ENCODE measurements around the gene FGF18. TPM values are rescaled to one million over a fixed set of nuclear protein-coding genes. Genes with fewer than 3 reads are reported as not detected.

The FGF18 gene
- total RNA-seq, 1 experiment from 2014 or later: 1.1 TPM

DNA sequence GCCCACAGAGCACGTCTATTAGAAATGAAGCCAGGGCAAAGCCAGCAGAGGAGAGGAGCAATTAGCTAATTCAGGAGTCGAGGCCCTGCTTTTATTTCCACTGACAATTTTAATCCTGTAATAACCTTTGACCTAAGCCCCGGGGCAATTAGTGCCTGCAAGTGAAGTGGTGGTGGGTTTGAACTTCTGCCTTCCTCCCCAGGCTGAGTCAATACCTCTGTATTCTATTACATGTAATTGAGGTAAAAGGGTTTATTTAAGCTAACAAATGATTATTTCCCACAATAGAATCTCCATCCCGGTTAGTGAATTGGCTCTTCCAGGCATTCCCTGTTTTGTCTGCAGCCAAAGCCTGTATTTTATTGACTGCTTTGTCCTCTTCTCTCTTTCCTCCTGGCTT is 49.9 kb downstream of the FGF18 start:
- DNase-seq (ENCODE audit: low spot score): no peak

DNA sequence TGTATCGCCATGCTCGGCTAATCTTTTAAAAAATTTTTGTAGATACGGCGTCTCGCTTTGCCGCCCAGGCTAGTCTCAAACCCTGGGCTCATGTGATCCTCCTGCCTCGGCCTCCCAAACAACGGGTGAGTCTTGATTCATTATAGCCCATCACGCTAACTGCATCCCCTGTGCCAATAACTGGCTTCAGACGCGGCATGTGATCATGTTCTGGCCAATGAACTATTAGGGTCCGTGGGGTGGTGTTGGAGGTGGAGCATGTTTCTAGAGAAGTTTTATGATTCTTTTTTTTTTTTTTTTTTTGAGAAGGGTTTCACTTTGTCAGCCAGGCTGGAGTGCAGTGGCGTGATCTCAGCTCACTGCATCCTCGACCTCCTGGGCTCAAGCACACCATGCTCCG is 51.0 kb downstream of the FGF18 start:
- no peak for DNase-seq (ENCODE audit: low spot score)

DNA sequence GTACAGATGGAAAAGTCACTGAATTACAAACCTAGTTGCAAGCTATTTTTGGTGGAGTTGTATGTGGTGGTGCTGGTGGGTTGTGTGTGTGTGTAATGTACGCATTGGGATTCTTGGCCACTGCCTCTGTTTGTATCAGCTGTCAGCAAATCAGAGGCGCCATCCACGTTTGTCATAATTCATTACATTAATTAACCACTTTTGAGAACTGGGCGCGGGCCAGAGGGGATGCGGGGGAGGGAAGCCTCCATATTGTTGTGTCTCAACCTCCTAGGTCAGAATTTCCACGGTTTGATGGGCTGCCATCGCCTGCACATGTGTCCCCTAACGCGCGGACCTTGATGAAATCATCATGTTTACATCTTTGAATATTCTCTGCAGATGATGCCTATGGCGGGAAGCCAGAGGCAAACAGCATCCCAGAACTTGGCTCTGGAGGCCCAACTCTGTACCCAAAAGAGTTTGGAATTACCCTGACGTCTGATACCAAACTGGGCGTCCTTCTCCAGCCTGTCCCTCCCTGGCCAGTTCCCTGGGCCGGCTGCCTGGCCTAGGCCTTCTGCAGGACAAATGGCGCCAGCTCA is 54.9 kb downstream of the FGF18 start:
- no peak for DNase-seq (ENCODE audit: low spot score)

DNA sequence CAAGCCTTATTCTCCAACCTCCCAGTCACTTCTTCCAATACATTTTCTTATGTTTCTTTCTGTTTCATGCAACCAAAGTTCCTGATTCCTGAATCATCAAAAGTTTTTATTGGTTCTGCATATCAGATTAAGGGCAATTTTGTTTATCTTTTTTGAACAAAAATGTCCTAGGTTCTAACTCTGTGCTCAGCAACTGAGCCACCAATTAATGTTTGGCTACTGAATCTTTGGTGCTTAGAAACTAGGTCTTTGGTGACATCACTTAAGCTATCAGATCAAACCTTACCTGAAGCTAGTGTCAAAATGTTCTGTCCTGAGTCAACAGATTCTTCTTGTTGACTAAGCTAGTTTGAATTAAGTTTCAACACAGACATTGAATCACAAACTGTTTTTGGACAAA is 56.1 kb downstream of the FGF18 start:
- DNase-seq (ENCODE audit: low spot score): no peak

DNA sequence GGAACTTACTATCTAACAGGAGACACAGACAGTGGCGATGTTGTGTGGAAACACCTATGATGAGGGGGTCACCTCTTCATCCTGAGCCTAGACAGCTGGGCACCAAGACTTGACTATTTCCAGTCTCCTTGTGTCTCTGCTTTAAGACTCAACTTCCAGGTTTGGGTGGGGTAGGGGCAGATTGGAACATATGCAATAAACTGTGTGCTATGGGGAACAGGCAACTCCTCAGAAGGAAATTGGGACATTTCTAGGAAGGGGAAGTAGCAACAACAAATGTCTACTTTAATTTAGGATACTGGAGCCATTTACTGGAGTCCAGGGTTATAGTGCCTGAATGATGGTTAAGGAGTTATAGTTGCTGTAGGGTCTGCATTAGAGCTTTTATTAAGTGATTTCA is 57.3 kb downstream of the FGF18 start:
- no peak for DNase-seq (ENCODE audit: low spot score)

DNA sequence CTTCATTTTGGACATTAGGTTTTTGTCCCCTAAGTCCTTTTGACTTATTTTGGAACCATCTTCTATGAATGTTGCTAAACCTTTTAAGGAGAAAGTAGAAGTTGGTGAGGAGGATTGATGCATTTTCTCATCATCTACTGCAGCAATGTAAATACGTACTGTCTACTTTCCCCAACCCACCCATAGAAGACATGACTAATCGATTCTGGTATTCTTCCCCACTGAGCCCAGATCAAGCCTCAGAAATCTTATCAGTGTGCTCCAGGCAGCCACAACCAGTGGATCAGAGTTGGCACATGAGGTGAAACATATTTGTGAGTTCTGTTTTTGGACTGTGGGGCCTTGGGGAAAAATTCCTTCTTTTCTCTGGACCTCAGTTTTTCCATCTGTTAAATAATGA is 57.7 kb downstream of the FGF18 start:
- DNase-seq (ENCODE audit: low spot score): no peak

DNA sequence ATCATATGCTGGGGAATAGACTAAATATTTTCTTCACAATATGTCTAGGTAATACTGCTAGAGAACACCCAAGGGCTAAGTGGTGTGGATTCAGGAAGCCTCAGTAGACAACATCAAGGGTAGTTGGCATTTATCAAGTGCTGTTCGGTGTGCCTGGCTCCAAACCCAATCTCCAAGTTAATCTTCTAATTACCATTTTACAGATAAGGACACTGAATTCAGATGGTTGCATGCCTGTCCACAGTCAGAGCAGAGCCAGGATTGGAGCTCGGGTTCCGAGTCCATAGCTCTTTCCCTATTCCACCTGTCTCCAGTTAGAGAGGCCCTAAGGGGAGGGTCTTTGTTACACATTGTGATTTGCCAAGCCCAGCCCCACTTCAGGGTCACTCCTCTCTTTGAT is 58.2 kb downstream of the FGF18 start:
- no peak for DNase-seq (ENCODE audit: low spot score)

DNA sequence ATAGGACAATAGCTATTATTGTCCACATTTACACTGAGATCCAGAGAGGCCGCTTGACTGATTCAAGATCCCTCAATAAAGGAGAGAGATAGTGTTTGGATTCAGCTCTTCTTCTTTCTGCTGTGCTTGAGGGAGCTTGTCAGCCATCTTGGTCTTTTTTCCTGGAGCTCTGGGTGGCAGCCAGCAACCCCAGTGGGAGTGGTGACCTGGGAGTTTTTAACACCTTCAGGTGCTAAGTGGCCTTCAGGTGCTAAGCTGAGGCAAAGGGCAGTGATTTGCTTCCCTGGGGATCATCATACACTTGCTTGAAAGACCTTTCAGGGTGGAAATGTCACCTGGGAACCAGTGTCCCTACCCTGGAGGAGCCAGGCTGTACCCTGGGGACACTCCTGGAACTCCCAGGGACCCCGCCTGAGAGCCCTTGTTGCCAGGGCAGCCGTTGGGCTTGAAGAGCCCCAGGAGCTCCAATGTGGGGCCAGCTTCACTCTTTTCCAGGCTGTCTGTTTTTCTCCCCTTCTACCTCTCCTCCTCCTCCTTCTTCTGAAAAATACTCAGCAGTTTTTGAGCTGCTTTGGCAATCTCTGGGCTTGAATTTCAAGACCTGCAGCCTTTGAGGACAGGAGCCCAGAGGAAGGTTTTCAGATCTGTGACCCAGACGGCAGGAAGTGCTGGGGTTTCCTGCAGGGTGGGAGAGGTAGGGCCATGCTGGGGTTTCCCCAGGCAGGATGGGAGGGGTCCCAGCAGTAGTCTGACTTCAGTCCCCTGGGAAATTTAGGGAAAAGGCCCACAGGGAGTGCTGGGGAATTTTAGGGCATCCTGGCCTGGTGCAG is 59.7 kb downstream of the FGF18 start:
- no peak for DNase-seq (ENCODE audit: low spot score)

DNA sequence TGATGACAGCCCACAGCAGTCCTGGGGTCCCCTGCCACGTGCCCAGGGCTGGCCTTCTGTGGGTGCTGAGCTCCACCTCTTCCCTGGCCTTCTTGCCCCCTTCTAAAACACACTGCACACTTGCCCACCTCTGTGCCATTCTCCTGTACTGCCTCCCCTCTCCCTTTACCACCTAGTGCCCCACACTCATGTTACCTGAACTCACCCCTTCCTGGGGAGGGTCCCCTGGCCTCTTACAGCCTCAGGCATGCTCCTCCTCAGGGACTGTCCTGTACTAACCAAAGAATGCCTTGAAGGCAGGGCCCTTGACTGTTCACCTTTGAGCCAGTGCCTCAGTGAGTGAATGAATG is 60.3 kb downstream of the FGF18 start:
- no peak for DNase-seq (ENCODE audit: low spot score)

DNA sequence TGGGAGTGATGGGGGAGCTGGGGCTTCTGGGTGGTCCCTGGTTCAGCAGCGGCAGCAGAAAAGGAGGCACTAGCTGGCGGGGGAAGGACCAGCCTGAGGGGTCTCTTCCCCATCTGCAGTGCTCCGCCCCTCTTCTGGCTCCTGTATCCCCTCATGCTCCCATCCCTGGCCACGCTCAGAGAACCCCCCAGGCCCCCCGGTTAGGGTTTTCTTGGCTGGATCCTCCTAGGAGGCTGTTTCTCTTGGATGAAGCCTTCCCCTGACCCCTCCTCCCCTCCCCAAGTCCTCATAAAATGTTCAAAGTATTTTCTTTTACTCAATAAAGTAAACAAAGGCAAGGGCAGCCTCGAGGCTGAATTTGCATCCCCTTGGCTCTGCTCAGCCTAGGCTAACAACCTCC is 60.8 kb downstream of the FGF18 start:
- no peak for DNase-seq (ENCODE audit: low spot score)

DNA sequence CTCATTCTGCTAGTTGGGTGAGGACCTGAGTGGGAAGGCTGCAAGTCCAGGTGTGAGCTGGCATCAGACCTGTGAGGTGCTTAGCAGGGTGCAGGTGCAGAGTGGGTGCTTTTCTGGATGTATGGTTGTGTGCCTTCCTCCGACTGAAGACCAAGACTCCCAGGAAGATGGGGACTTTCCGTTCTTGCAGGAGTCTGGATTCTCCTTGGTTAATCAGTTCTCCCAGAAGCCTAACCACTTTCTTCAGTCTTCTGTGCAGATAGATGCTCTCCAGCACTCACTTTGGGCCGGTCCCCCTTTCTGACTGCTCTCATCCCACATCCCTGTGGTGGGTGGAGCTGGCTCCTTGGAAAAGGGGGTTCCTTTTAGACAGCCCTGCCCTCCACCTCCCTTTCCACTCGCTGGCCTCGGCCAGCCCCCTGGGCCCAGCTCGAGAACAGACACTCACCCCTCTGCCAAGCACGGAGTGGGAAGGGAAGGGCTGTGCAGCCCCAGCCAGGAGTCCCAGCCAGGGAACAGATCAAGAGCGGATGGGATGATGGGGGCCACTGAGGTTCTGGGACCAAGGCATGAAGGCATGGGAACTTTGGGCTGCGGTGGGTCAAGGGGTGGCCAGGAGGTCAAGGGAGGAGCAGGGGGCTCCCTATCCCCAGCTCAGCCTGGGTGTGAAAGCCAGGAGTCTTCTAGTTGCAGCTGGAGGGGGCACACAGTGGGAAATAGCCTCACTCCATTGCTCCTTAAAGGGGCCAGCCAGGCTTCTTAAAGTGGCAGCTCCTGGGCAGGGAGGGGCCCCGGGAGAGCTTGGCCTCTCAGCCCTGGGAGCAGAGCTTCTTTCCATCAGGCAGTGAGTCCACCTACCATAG is 62.4 kb downstream of the FGF18 start:
- DNase-seq (ENCODE audit: low spot score): no peak

DNA sequence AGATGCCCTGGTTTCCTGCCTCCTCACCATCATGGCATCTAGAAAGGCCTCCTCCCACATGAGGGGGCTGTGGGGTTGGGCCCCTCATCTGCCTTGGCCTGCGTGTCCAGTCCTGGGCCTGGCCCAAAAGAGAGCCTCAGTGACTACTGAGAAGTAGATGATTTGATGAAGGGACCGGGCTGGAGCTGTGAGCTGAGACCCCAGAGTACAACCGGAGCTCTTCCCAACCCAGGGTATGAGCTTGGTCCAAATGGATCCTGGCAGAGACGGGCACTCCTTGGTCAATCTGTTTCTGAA is 62.9 kb downstream of the FGF18 start:
- DNase-seq (ENCODE audit: low spot score): no peak

DNA sequence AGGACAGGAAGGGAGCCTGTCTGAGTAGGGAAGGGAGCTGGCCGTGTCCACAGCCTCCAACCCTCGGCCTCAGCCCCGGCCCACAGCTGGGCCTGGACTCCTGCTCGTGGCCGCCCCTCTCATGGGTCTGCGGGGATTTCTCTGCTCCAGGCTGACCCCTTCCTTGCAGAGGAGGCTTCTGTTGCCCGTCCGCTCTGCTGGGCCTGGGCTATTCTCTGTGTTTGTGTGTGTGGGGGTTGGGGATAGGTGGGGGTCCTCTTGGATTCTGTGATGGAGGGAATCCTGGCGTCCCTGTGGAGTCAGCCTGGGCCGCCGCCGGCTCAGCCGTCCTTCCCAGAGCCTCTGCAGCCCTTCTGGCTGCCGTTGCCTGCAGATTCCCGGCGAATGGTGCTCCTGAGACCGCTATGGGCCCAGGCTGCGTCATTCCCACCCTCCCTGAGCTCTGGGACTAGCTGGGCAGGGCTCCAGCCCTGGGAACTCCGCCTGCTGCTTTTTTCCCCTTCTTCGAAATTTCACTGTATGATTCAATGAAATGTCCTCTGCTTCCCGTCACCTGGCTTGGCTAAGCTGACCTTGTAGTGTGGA is 64.2 kb downstream of the FGF18 start:
- DNase-seq (ENCODE audit: low spot score): no peak

DNA sequence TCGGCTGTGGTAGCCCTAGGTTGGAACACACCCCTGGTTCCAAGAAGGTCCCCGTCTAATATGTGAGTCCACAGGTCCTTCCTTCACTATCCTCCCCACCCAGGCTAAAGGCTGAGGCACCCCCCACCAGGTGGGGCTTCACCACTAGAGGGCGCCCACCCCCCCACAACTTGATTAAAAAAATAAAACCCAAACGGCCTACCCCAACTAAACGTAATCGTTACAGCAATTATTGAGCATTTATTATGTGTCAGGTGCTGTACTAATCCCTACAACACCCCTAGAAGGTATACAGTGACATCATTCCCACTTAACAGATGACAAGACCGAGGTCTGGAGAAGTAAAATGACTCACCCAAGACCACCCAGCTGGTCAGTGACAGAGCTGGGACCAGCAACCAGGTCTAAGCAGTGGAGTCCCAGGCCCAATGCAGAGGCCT is 65.0 kb downstream of the FGF18 start:
- no peak for DNase-seq (ENCODE audit: low spot score)

DNA sequence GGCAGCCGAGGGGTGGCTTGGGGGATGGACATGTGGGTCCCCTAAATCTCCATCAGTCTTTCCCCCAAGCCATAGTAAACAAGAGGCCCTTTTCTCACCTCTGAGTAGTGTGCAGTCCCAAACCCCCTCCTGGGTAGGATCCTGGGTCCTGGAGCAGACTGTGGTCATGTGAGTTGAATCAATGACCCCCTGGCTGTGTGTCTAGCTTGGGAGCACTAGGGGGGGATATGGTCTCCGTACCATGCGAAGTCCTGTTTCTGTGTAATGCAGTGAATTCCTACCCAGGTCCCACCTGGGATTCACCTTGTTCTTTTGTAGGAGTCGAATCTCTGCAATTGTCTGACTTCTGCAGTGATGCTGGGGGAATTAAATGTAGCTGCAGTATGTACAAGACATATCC is 66.2 kb downstream of the FGF18 start:
- no peak for DNase-seq (ENCODE audit: low spot score)

DNA sequence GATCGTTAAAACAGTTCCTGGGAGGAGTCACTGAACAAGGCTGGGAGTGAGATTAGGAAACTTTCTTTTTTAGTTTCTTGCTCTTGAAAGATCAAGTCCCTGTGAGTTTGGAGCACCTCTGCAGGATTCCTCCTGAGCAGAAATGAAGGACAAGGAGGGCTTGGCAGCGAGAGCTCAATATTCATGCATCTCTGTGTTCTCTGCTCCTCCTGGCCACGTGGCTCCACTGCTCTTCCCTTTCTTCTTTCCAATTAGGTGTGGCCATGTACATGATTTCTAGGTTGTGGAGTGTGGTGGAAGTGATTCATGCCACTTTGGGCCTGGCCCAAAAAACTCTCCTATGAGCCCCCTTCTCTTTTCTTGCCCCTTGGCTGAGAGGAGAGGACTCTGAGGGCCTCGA is 67.2 kb downstream of the FGF18 start:
- DNase-seq (ENCODE audit: low spot score): no peak

DNA sequence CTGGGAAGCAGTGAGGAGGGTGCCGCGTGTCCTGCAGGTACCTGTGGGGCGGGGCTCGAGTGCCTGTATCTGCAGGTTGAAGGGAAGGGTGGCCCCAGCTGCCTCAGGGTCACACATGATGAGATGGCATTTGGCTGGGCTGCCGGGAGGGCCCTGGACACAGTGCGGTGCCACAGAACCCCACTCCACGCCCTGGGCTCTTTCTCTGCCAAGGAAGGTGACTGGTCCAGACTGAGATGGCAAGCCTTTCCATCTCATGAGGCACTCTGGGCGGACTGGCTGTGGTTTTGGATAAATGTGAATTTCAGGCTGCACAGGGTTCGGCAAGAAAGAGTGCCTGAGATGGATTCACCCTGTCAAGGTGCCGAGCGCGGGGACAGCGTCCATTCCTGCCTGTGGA is 69.4 kb downstream of the FGF18 start:
- DNase-seq (ENCODE audit: low spot score): no peak

DNA sequence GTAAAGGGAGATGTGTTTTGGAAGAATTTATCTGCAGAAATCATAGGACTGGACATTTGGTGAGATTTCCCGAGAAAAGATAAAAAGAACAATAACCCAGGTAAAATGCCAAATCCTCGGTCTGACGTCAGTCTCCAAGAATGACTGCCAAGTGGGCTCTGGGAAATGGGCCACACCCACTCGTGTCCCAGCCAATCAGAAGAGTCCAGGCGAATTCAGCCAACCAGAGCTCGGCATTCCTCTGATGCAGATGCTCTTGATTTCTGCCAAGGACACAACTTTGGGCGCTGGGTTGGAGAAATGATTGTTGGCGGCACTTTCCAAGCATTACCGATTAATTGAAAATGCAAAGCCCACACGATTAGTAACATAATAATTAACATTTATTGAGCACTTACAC is 73.3 kb downstream of the FGF18 start:
- peak; percentile 30 for DNase-seq (ENCODE audit: low spot score)

DNA sequence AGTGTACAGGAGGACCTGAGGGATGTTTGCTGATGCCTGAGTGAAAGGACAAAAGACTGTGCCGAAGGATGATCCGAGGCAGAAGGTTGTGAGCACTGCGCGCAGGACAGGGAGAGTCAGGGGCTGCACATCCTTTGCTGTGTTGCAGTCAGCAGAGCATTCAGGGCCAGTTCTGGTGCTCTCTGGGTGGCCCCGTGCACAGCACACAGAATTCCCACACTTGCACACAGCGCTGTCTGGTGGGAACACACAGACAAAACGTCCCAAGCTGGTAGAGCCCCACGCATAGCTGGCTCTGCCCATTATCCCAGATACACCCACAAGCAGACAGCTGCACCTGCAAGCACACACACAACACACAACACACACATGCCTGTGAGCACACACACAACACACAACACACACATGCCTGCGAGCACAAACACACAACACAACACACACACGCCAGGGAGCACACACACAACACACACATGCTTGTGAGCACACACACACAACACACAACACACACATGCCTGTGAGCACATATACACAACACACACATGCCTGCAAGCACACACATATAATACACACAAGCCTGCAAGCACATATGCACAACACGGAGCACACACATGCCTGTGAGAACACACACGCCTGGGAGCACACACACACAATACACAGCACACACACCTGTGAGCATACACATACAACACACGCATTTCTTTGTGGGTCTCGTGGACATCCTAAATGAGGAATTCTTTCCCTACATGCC is 74.4 kb downstream of the FGF18 start:
- DNase-seq (ENCODE audit: low spot score): no peak

DNA sequence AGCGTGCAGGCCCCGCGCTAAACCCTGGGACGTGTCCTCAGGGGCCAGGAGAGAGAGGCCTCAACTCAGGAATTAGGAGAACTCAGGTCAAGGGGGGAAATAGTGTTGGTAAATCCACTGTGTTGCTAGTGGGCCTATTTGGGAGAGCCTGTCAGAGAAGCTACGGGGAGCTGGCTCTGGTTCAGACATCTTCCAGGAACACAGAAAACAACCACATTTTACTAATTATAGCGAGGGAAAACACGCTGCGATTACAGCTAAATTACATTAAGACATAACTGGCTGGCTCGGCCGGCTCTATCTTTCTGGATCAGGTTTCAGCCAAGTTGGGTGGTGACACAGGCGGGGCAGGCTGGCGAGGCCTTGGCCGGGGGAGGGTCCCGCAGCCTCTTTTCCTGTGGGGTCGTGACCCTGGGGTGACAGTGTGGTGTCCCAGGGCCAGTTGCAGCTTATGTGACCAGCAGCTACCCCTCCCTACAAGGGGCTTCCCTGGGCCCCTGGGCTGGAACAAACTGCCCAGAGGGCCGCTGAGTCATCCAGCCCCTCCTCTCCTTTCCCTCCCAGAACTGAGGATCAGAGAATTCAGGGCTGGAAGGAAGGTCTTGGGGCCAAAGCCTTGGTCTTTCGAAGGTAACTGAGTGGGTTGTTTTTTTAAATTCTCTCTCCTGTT is 75.1 kb downstream of the FGF18 start:
- peak; percentile 91 for DNase-seq (ENCODE audit: low spot score)

DNA sequence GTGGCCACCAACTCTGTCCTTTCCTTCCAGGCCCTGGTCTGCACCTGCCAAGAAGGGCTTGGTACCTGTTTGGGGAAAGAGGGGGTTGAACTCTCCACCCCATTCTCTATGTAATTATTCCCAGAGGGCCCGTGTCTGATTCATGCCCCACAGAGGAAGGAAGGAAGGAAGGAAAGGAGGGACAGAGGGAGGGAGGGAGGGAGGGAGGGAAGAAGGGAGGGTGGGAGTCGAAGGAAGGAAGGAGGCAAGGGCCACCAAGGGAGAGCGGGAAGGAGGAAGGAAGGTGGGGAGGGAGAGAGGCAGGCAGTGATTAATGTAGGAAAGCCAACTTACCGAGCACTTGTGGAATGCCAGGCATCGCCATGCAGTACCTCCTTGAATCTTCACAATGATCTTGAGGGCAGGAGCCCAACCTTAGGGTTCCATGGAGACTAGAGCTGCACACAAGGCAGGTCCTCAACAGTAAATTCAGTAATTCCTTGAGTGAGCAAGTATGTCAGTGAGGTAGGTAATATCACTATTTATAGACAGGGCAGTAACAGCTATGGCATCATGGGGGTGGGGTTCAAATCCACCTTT is 75.8 kb downstream of the FGF18 start:
- peak; percentile 85 for DNase-seq (ENCODE audit: low spot score)

Data from A172 (cell line).